SK-N-SH (cell line): Measurements from ENCODE around the gene TMEM132D. TPM values are rescaled to one million over a fixed set of nuclear protein-coding genes. Genes with fewer than 3 reads are reported as not detected.

Experiments used
- CTCF ChIA-PET: fragments of 300-600, 350-600 bp; formaldehyde crosslinking; extraction: SDS; loops from one replicate; lab custom pipeline; 2021; lab: Yijun Ruan, JAX
- POLR2A ChIA-PET: fragments of 350-600 bp; sonication (Branson Sonifier 250); formaldehyde crosslinking; extraction: SDS; loops from one replicate; lab custom pipeline; 2020; ENCODE audit warnings: antibody characterized with exemption, inconsistent platforms; lab: Yijun Ruan, JAX
- DNase-seq: peaks from one replicate; pipeline ENCODE4 v3.0.0; 2012
- H2AFZ ChIP-seq: fragments of 200-600 bp; sonication (generic); 2 replicates; pipeline ENCODE4 v1.8.1; 2016; ENCODE audit warnings: antibody characterized with exemption, mild to moderate bottlenecking, low read depth
- H3F3A ChIP-seq: fragments of 200-600 bp; sonication (generic); replicated peaks from 2 replicates; pipeline ENCODE3; 2016; ENCODE audit warnings: antibody characterized with exemption, mild to moderate bottlenecking; ENCODE audit not compliant: insufficient read depth
- H3K27ac ChIP-seq, 2 experiments: fragments of 200-500 bp in 1 of 2; fragments of 200-600 bp in 1 of 2; sonication (Bioruptor generic) in 1 of 2; sonication (generic), shearing (Covaris generic) in 1 of 2; 2 replicates each; pipeline versions ENCODE4 v1.5.1 to v1.6.1; 2014 to 2016; ENCODE audit warnings: low read depth in 2 of 2, inconsistent platforms in 1 of 2, low read length in 1 of 2, mild to moderate bottlenecking in 1 of 2, mixed read lengths in 1 of 2
- H3K27me3 ChIP-seq: fragments of 200-600 bp; sonication (generic), shearing (Covaris generic); 2 replicates; pipeline ENCODE4 v1.6.1; 2016; ENCODE audit warnings: mixed run types; ENCODE audit not compliant: insufficient read depth
- H3K36me3 ChIP-seq, 2 experiments: fragments of 200-500 bp in 1 of 2; fragments of 200-600 bp in 1 of 2; sonication (Bioruptor generic) in 1 of 2; sonication (generic) in 1 of 2; replicated peaks in 1 of 2; 2 replicates each; pipeline versions ENCODE3 to v1.5.1; 2014 to 2016; ENCODE audit warnings: low read length in 1 of 2, mild to moderate bottlenecking in 1 of 2; ENCODE audit not compliant: insufficient read depth in 2 of 2, control insufficient read depth in 1 of 2
- H3K4me1 ChIP-seq, 2 experiments: fragments of 200-500 bp in 1 of 2; fragments of 200-600 bp in 1 of 2; sonication (Bioruptor generic) in 1 of 2; sonication (generic), shearing (Covaris generic) in 1 of 2; 2 replicates each; pipeline versions ENCODE4 v1.5.1 to v1.6.1; 2014 to 2016; ENCODE audit warnings: low read depth in 1 of 2, low read length in 1 of 2, mixed run types in 1 of 2; ENCODE audit not compliant: insufficient read depth in 2 of 2, control insufficient read depth in 1 of 2
- H3K4me2 ChIP-seq: fragments of 200-600 bp; sonication (generic), shearing (Covaris generic); 2 replicates; pipeline ENCODE4 v1.6.1; 2017; ENCODE audit warnings: mixed run types
- H3K4me3 ChIP-seq, 2 experiments: fragments of 200-500 bp in 1 of 2; fragments of 200-600 bp in 1 of 2; sonication (Bioruptor generic) in 1 of 2; sonication (generic), shearing (Covaris generic) in 1 of 2; 2 replicates each; pipeline versions ENCODE4 v1.5.1 to v1.8.1; 2014 to 2016; ENCODE audit warnings: low read depth in 2 of 2, inconsistent platforms in 1 of 2, low read length in 1 of 2, mild to moderate bottlenecking in 1 of 2, mixed read lengths in 1 of 2, moderate library complexity in 1 of 2
- H3K79me2 ChIP-seq: fragments of 200-600 bp; sonication (generic); 2 replicates; pipeline ENCODE4 v1.8.1; 2017; ENCODE audit warnings: mild to moderate bottlenecking; ENCODE audit not compliant: insufficient read depth
- H3K9ac ChIP-seq: fragments of 200-600 bp; sonication (generic); 2 replicates; pipeline ENCODE4 v1.6.1; 2017; ENCODE audit warnings: mixed run types
- H3K9me2 ChIP-seq: fragments of 200-600 bp; sonication (generic); 2 replicates; pipeline ENCODE4 v1.6.1; 2017; ENCODE audit warnings: mixed run types
- H3K9me3 ChIP-seq: fragments of 200-600 bp; sonication (generic); 2 replicates; pipeline ENCODE4 v1.6.1; 2017; ENCODE audit warnings: mixed run types, mild to moderate bottlenecking, moderate library complexity
- H4K20me1 ChIP-seq: fragments of 200-600 bp; sonication (generic); 2 replicates; pipeline ENCODE4 v1.6.1; 2017; ENCODE audit warnings: mild to moderate bottlenecking, mixed run types; ENCODE audit not compliant: insufficient read depth
- CHD2 ChIP-seq: fragments of 150-350 bp; IDR thresholded peaks from 2 replicates; pipeline ENCODE4 v1.6.1; 2018; ENCODE audit warnings: low read length; ENCODE audit not compliant: partially characterized antibody
- CTCF ChIP-seq: fragments of 200-600 bp; sonication (generic); IDR thresholded peaks from 2 replicates; pipeline ENCODE4 v1.6.1; 2017; ENCODE audit warnings: antibody characterized with exemption, mild to moderate bottlenecking, moderate library complexity
- ELF1 ChIP-seq: IDR thresholded peaks from 2 replicates; pipeline ENCODE4 v1.4.0; 2012
- EP300 ChIP-seq, 2 experiments: IDR thresholded peaks; 2 replicates each; pipeline versions ENCODE4 v1.4.0 to v1.6.1; 2012; ENCODE audit warnings: borderline replicate concordance in 1 of 2, low read depth in 1 of 2, low read length in 1 of 2
- EZH2phosphoT487 ChIP-seq: fragments of 200-600 bp; sonication (generic); IDR thresholded peaks from 2 replicates; pipeline ENCODE4 v1.6.1; 2017; ENCODE audit warnings: low read depth, mixed run types, mild to moderate bottlenecking, antibody characterized with exemption, moderate library complexity, borderline replicate concordance
- FOXM1 ChIP-seq: IDR thresholded peaks from 2 replicates; pipeline ENCODE4 v1.4.0; 2012; ENCODE audit warnings: low read depth, mild to moderate bottlenecking
- GATA2 ChIP-seq: sonication (generic); formaldehyde crosslinking; IDR thresholded peaks from 2 replicates; pipeline ENCODE4 v1.5.0; 2020; ENCODE audit warnings: mild to moderate bottlenecking, missing genetic modification reagents
- NFIC ChIP-seq: IDR thresholded peaks from 2 replicates; pipeline ENCODE4 v1.4.0; 2012; ENCODE audit warnings: borderline replicate concordance
- POLR2AphosphoS5 ChIP-seq: IDR thresholded peaks from 2 replicates; pipeline ENCODE4 v1.6.1; 2012; ENCODE audit warnings: low read depth, low read length
- RCOR1 ChIP-seq: fragments of 150-350 bp; IDR thresholded peaks from 2 replicates; pipeline ENCODE4 v1.6.1; 2017; ENCODE audit warnings: antibody characterized with exemption, low read length
- SIN3A ChIP-seq: IDR thresholded peaks from 2 replicates; pipeline ENCODE4 v1.6.1; 2012; ENCODE audit warnings: low read depth, mild to moderate bottlenecking, low read length, moderate library complexity, borderline replicate concordance
- SMC3 ChIP-seq: IDR thresholded peaks from 2 replicates; pipeline ENCODE4 v1.6.1; 2012; ENCODE audit warnings: low read depth, low read length, improper control_type of control experiment
- TAF1 ChIP-seq: IDR thresholded peaks from 2 replicates; pipeline ENCODE4 v1.6.1; 2012; ENCODE audit warnings: low read depth, mild to moderate bottlenecking, low read length, moderate library complexity, borderline replicate concordance
- ZBTB33 ChIP-seq: IDR thresholded peaks from 2 replicates; pipeline ENCODE4 v1.4.0; 2012; ENCODE audit warnings: low read depth, borderline replicate concordance
- WGBS: methylation state at CpG from one replicate; pipeline ENCODE4 v1.1.6; 2017; ENCODE audit warnings: low lambda C conversion rate; 5-methylcytosine and 5-hydroxymethylcytosine counted together
- polyA plus RNA-seq, 3 experiments: library from polyadenylated mRNA; depleted of rRNA; stranded (reverse); fragments of >200 nt; gene quantifications; 2 replicates each; pipeline ENCODE4 v1.2.3, GENCODE V29; 2012
- TF ChIP-seq, protein P1 (sequence below): fragments of 150-350 bp; IDR thresholded peaks from 2 replicates; pipeline ENCODE4 v1.6.1; 2016; ENCODE audit warnings: mild to moderate bottlenecking, low read depth, low read length

Gene TMEM132D
- polyA plus RNA-seq, 1 of the 3 experiments (the other 2 are of a cell fraction): not detected

DNA sequence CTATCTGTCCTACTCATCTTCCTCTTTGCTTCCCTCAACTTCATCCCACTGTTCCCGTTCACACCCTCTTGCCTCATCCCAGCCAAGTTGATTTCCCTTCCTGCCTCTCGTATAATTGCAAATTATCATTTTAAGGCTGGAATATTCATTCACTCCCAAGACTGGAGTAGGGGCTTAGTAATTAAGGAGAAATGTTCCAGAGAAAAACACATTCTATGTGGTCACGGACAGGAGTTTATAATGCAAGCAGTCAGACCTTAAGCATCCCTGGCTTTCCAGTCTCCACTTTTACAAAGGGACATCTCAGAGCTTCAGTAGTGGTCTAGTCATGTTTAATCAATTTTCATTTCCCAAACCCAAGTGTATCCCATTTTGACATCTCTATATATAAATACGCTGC lies 54.9 kb downstream of the TMEM132D start:
- Histone ChIP-seq H3K9me2 (no peaks in the 10 kb centered on the region), H2AFZ (no peak overlapping the region), H3K27me3 (no peaks in the 10 kb centered on the region), H4K20me1 (no peaks in the 10 kb centered on the region), H3K9ac (no peak overlapping the region), H3K4me2 (no peak overlapping the region), H3K9me3 (no peaks in the 10 kb centered on the region), H3K36me3 (no peaks in the 10 kb centered on the region), H3K4me1 (no peaks in the 10 kb centered on the region), H3K4me3 (no peak overlapping the region), H3F3A (no peaks in the 10 kb centered on the region), H3K27ac (no peak overlapping the region)
- ChIA-PET POLR2A (no interaction called here), CTCF (no interaction called here)
- no peak for DNase-seq
- 21% methylated on average over 4 of the region's 4 CpGs for WGBS
- no peak for TF ChIP-seq SIN3A
- TF ChIP-seq NFIC: no peak
- TF ChIP-seq CTCF: no peak
- TF ChIP-seq FOXM1: no peak
- no peak for TF ChIP-seq EZH2phosphoT487
- TF ChIP-seq, protein P1, sequence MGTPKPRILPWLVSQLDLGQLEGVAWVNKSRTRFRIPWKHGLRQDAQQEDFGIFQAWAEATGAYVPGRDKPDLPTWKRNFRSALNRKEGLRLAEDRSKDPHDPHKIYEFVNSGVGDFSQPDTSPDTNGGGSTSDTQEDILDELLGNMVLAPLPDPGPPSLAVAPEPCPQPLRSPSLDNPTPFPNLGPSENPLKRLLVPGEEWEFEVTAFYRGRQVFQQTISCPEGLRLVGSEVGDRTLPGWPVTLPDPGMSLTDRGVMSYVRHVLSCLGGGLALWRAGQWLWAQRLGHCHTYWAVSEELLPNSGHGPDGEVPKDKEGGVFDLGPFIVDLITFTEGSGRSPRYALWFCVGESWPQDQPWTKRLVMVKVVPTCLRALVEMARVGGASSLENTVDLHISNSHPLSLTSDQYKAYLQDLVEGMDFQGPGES: no peak
- TF ChIP-seq RCOR1: no peak
- TF ChIP-seq EP300 (IDR thresholded peaks at IDR 0.05; ENCODE audit: borderline replicate concordance in 1 of 2, low read depth in 1 of 2, low read length in 1 of 2): no peak
- no peak for TF ChIP-seq SMC3
- no peak for TF ChIP-seq ELF1
- no peak for TF ChIP-seq POLR2AphosphoS5
- no peak for TF ChIP-seq GATA2 (CRISPR knock-in tag)
- TF ChIP-seq ZBTB33: no peak
- TF ChIP-seq CHD2: no peak
- no peak for TF ChIP-seq TAF1
- TF ChIP-seq, all 33 proteins: peak for 0
- H3K79me2 ChIP-seq: no peaks in the 10 kb centered on the region
